Right atrium auricular region (tissue), 2 donors: ENCODE measurements around the gene SLC20A1. TPM values are rescaled to one million over a fixed set of nuclear protein-coding genes. Genes with fewer than 3 reads are reported as not detected.
"Not testable (repeated sequence)": the region's sequence is repeated elsewhere in the genome, so short reads cannot be mapped to it uniquely, and the experiment has no call there.

Source experiments
- DNase-seq: peaks from one replicate; pipeline ENCODE4 v3.0.0-alpha.2; 2019; ENCODE audit warnings: low spot score
- H3K27ac ChIP-seq, 2 donors: fragments of 200-600 bp; sonication (generic); 1 replicate in 1 of 2; 2 replicates in 1 of 2; pipeline ENCODE4 v1.5.1; 2016 to 2019
- H3K27me3 ChIP-seq, 2 donors: fragments of 200-600 bp; sonication (generic); one replicate each; pipeline versions ENCODE4 v1.5.1 to v1.6.0; 2017 to 2019
- H3K36me3 ChIP-seq: fragments of 200-600 bp; sonication (generic); one replicate; pipeline ENCODE4 v1.5.1; 2016
- H3K4me1 ChIP-seq, 2 donors: fragments of 200-600 bp; sonication (generic); one replicate each; pipeline versions ENCODE4 v1.5.1 to v1.6.0; 2017 to 2019
- H3K4me3 ChIP-seq, 2 donors: fragments of 200-600 bp; sonication (generic); 1 replicate in 1 of 2; 2 replicates in 1 of 2; pipeline ENCODE4 v1.5.1; 2017 to 2019; ENCODE audit warnings: mild to moderate bottlenecking in 1 of 2, moderate library complexity in 1 of 2
- H3K9me3 ChIP-seq, 2 donors: fragments of 200-600 bp; sonication (generic); one replicate each; pipeline ENCODE4 v1.5.1; 2019
- CTCF ChIP-seq, 2 donors: fragments of 200-600 bp; sonication (generic); IDR thresholded peaks; one replicate each; pipeline ENCODE4 v1.5.1; 2019; ENCODE audit warnings: antibody characterized with exemption in 2 of 2
- total RNA-seq, 2 donors: library from RNA; depleted of rRNA; stranded (reverse); fragments of >200 nt; gene quantifications; one replicate each; pipeline ENCODE4 v1.1.0, GENCODE V29; 2016

Gene SLC20A1
- total RNA-seq, 2 donors from 2014 or later, result 16.8 to 19.7 TPM

- Histone ChIP-seq H3K27ac (no peak overlapping the region), H3K27me3 (no peaks in the 10 kb centered on the region), H3K4me1 (no peaks in the 10 kb centered on the region), H3K36me3 (peaks cover 53% of the 10 kb centered on the region), H3K9me3 (no peaks in the 10 kb centered on the region), H3K4me3 (no peak overlapping the region)
- no peak for DNase-seq
- no peak for TF ChIP-seq CTCF (IDR thresholded peaks at IDR 0.05)
These were observed 18.9 kb downstream of the SLC20A1 start for GRCh38 chr2:112664689-112665088.

- no peak for DNase-seq
These were observed 19.5 kb downstream of the SLC20A1 start for GRCh38 chr2:112665113-112665780.

GRCh38 chr2:112666761-112667122 is 21.0 kb downstream of the SLC20A1 start:
- H3K9me3 ChIP-seq, result no peaks in the 10 kb centered on the region
- no peak overlapping the region for H3K4me3 ChIP-seq
- no peaks in the 10 kb centered on the region for H3K4me1 ChIP-seq
- DNase-seq, result no peak
- no peaks in the 10 kb centered on the region for H3K27me3 ChIP-seq
- H3K27ac ChIP-seq, result no peak overlapping the region
- H3K36me3 ChIP-seq, result peaks cover 33% of the 10 kb centered on the region
- TF ChIP-seq CTCF (IDR thresholded peaks at IDR 0.05), result no peak

More at GRCh38 chr2:112665113-112665780, 19.5 kb downstream of the SLC20A1 start:
- no peaks in the 10 kb centered on the region for H3K4me1 ChIP-seq
- no peak overlapping the region for H3K27ac ChIP-seq
- no peaks in the 10 kb centered on the region for H3K9me3 ChIP-seq
- H3K27me3 ChIP-seq, result no peaks in the 10 kb centered on the region
- TF ChIP-seq CTCF (IDR thresholded peaks at IDR 0.05), result no peak
- H3K36me3 ChIP-seq, result peaks cover 47% of the 10 kb centered on the region
- H3K4me3 ChIP-seq, result no peak overlapping the region

GRCh38 chr2:112667540-112667939 is 21.8 kb downstream of the SLC20A1 start:
- not testable (repeated sequence) for H3K27ac ChIP-seq, H3K27me3 ChIP-seq, H3K4me1 ChIP-seq, H3K4me3 ChIP-seq, DNase-seq, H3K9me3 ChIP-seq
- H3K36me3 ChIP-seq, result peaks cover 25% of the 10 kb centered on the region

- DNase-seq, result no peak
- H3K27ac ChIP-seq, result no peak overlapping the region
- no peaks in the 10 kb centered on the region for H3K9me3 ChIP-seq
- TF ChIP-seq CTCF (IDR thresholded peaks at IDR 0.05), result no peak
- H3K27me3 ChIP-seq, result no peaks in the 10 kb centered on the region
- H3K36me3 ChIP-seq, result peaks cover 7% of the 10 kb centered on the region
- H3K4me1 ChIP-seq, result no peaks in the 10 kb centered on the region
- H3K4me3 ChIP-seq, result no peak overlapping the region
These were observed 23.9 kb downstream of the SLC20A1 start for GRCh38 chr2:112669667-112670066.

GRCh38 chr2:112670252-112671022 is 24.7 kb downstream of the SLC20A1 start:
- no peak for DNase-seq
- no peaks in the 10 kb centered on the region for H3K4me1 ChIP-seq
- H3K4me3 ChIP-seq, result no peak overlapping the region
- H3K27ac ChIP-seq, result no peak overlapping the region
- TF ChIP-seq CTCF (IDR thresholded peaks at IDR 0.05), result no peak
- H3K9me3 ChIP-seq, result no peaks in the 10 kb centered on the region
- H3K27me3 ChIP-seq, result no peaks in the 10 kb centered on the region
- peaks cover under 1% of the 10 kb centered on the region for H3K36me3 ChIP-seq
